Stimulated activated naive CD8-positive, alpha-beta T cell treated with anti-CD3 and anti-CD28 coated beads, Interleukin-15, amount 100 ng/mL, for 72 hours (primary cell): ENCODE measurements around the gene AADACL4.
"Not testable (repeated sequence)": the region's sequence is repeated elsewhere in the genome, so short reads cannot be mapped to it uniquely, and the experiment has no call there.

ENCODE experiments used
- ATAC-seq: fragments of 150-1000 bp; cut with Tn5 transposase; 2 replicates; pipeline ENCODE4 v1.10.0; 2021; ENCODE audit warnings: mild to moderate bottlenecking, moderate library complexity
- DNase-seq, 2 donors: peaks; one replicate each; pipeline ENCODE4 v3.0.0; 2021 to 2022
- H3K27ac Mint-ChIP-seq, 2 donors: one replicate each; pipeline ENCODE4 v1.8.0; 2022; ENCODE audit warnings: mild to moderate bottlenecking in 2 of 2, mixed read lengths in 2 of 2, moderate library complexity in 2 of 2
- H3K27me3 Mint-ChIP-seq: one replicate; pipeline ENCODE4 v1.8.0; 2022; ENCODE audit warnings: mixed read lengths
- H3K4me1 Mint-ChIP-seq: one replicate; pipeline ENCODE4 v1.8.0; 2022; ENCODE audit warnings: mild to moderate bottlenecking, mixed read lengths
- H3K4me3 Mint-ChIP-seq, 2 donors: one replicate each; pipeline ENCODE4 v1.8.0; 2022; ENCODE audit warnings: mild to moderate bottlenecking in 2 of 2, mixed read lengths in 2 of 2, moderate library complexity in 1 of 2
- H3K9me3 Mint-ChIP-seq, 2 donors: one replicate each; pipeline ENCODE4 v1.8.0; 2022; ENCODE audit warnings: mixed read lengths in 2 of 2

The AADACL4 gene

DNA sequence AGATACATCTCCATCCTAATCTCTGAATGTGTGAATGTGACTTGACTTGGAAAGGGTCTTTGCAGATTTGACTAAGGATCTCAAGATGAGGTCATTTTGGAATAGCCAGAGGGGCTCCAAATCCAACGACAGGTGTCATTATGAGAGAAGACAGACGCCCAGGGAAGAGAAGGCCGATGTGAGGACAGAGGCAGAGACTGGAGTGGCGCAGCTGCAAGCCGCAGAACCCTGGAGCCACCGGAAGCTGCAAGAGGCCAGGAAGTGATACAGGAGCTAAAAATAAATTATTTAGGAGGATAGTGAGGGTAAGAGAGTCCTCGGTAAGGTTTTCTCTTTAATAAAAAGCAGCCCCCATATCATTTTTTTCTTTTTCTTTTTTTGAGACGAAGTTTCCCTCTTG, 9.7 kb upstream of the AADACL4 start:
- Mint-ChIP-seq H3K4me3 (no peak overlapping the region), H3K4me1 (peaks cover 17% of the 10 kb centered on the region), H3K27me3 (peaks cover 26% of the 10 kb centered on the region), H3K27ac (no peak overlapping the region), H3K9me3 (peaks cover 0 to 5% of the 10 kb centered on the region in 2 donors)
- ATAC-seq (no peak), DNase-seq (no peak)

GRCh38 chr1:12634696-12635202, 9.1 kb upstream of the AADACL4 start:
- peaks cover 4 to 11% of the 10 kb centered on the region in 2 donors for H3K9me3 Mint-ChIP-seq
- DNase-seq (no peak), ATAC-seq (no peak)
- peaks cover 26% of the 10 kb centered on the region for H3K27me3 Mint-ChIP-seq
- no peak overlapping the region for H3K4me3 Mint-ChIP-seq
- peaks cover 17% of the 10 kb centered on the region for H3K4me1 Mint-ChIP-seq
- peak overlapping the region in 1 of 2 donors; percentile 77 for H3K27ac Mint-ChIP-seq

GRCh38 chr1:12636098-12636950, 7.6 kb upstream of the AADACL4 start:
- peaks cover 26% of the 10 kb centered on the region for H3K27me3 Mint-ChIP-seq
- H3K4me3 Mint-ChIP-seq, result no peak overlapping the region
- peaks cover 15 to 27% of the 10 kb centered on the region in 2 donors for H3K9me3 Mint-ChIP-seq
- ATAC-seq, result no peak
- peak overlapping the region in 1 of 2 donors; percentile 31 for H3K27ac Mint-ChIP-seq
- no peak for DNase-seq
- H3K4me1 Mint-ChIP-seq, result peaks cover 17% of the 10 kb centered on the region

- H3K9me3 Mint-ChIP-seq, result peaks cover 15 to 31% of the 10 kb centered on the region in 2 donors
- no peak overlapping the region for H3K4me3 Mint-ChIP-seq
- H3K27me3 Mint-ChIP-seq, result peaks cover 16% of the 10 kb centered on the region
- H3K27ac Mint-ChIP-seq, result no peak overlapping the region
- no peak for ATAC-seq
- DNase-seq, result no peak
- peaks cover 15% of the 10 kb centered on the region for H3K4me1 Mint-ChIP-seq
Measured at GRCh38 chr1:12637693-12638092, 6.2 kb upstream of the AADACL4 start.

GRCh38 chr1:12640237-12640957, 3.5 kb upstream of the AADACL4 start:
- peaks cover 15% of the 10 kb centered on the region for H3K27me3 Mint-ChIP-seq
- DNase-seq (no peak), ATAC-seq (no peak)
- H3K27ac Mint-ChIP-seq, result peak overlapping the region in 1 of 2 donors; percentile 6
- peaks cover 1% of the 10 kb centered on the region for H3K4me1 Mint-ChIP-seq
- H3K9me3 Mint-ChIP-seq, result peaks cover 15 to 31% of the 10 kb centered on the region in 2 donors
- no peak overlapping the region for H3K4me3 Mint-ChIP-seq

GRCh38 chr1:12640958-12641272, 3.0 kb upstream of the AADACL4 start:
- H3K9me3 Mint-ChIP-seq, result peaks cover 15 to 31% of the 10 kb centered on the region in 2 donors
- ATAC-seq (no peak), DNase-seq (no peak)
- H3K4me1 Mint-ChIP-seq, result no peaks in the 10 kb centered on the region
- no peak overlapping the region for H3K4me3 Mint-ChIP-seq
- peak overlapping the region in 1 of 2 donors; percentile 6 for H3K27ac Mint-ChIP-seq
- H3K27me3 Mint-ChIP-seq, result peaks cover 16% of the 10 kb centered on the region

DNA sequence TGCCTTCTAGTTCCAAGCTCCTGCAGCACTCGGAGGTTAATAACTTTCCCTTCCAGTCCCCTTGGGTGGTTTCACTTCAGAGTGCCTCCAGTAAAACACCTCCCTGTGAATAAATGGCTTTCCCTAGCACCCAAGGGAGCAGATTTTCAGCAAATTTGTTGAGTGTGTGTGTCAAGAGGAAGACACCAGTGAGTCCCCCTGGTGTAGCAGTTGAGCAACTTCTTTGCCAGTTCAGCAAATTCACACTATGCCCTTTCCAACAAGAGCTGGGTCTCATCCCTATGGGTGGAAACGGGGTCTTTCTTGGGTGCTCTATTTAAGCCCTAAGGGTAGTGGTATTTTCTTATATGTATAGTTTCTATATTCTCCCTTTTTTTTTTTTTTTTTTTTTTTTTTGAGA, 806 bp upstream of the AADACL4 start:
- Mint-ChIP-seq H3K4me3 (no peak overlapping the region), H3K4me1 (no peaks in the 10 kb centered on the region), H3K27me3 (peaks cover 30% of the 10 kb centered on the region), H3K27ac (no peak overlapping the region), H3K9me3 (peaks cover 15 to 31% of the 10 kb centered on the region in 2 donors)
- ATAC-seq (no peak), DNase-seq (no peak)

GRCh38 chr1:12644237-12644636, 352 bp downstream of the AADACL4 start:
- Mint-ChIP-seq H3K27me3 (peaks cover 41% of the 10 kb centered on the region), H3K9me3 (peaks cover 15 to 25% of the 10 kb centered on the region in 2 donors), H3K4me1 (peaks cover 5% of the 10 kb centered on the region), H3K4me3 (no peak overlapping the region), H3K27ac (no peak overlapping the region)
- no peak for ATAC-seq
- DNase-seq, result no peak

DNA sequence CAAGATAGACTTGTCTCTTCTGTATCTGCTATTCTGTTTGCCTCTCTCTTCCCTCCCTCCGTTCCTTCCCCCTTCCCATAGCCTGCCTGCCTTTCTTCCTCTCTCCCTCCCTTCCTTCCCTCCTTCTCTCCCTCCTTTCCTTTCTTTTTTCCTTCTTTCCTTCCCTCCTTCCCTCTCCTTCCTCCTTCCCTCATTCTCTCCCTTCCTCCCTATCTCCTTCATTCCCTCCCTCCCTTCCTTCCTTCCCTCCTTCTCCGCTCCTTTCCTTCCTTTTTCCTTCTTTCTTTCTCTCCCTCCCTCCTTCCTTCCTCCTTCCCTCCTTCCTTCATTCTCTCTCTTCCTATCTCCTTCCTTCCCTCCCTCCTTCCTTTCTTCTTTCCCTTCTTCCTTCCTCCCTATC, 944 bp downstream of the AADACL4 start:
- no peak for DNase-seq
- peaks cover 11 to 19% of the 10 kb centered on the region in 2 donors for H3K9me3 Mint-ChIP-seq
- H3K4me3 Mint-ChIP-seq, result no peak overlapping the region
- peaks cover 5% of the 10 kb centered on the region for H3K4me1 Mint-ChIP-seq
- ATAC-seq, result no peak
- peaks cover 47% of the 10 kb centered on the region for H3K27me3 Mint-ChIP-seq
- no peak overlapping the region for H3K27ac Mint-ChIP-seq

DNA sequence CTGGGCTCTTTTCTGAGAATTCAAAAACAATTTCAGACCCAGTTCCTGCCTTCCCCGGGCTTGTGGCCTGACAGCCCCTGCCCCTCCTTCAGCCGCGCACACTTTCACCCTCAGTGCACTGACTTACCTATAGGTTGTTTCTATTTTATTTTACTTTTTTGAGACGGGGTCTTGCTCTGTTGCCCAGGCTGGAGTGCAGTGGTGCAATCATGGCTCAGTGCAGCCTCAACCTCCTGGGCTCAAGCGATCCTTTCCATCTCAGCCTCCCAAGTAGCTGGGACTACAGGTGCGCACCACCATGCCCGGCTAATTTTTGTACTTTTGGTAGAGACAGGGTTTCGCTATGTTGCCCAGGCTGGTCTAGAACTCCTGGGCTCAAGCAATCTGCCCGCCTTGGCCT, 1.5 kb downstream of the AADACL4 start:
- H3K9me3 Mint-ChIP-seq, result peaks cover 7 to 13% of the 10 kb centered on the region in 2 donors
- not testable (repeated sequence) for ATAC-seq, H3K4me1 Mint-ChIP-seq, H3K4me3 Mint-ChIP-seq, DNase-seq
- H3K27ac Mint-ChIP-seq, result peak overlapping the region in 1 of 2 donors; percentile 47
- H3K27me3 Mint-ChIP-seq, result peaks cover 53% of the 10 kb centered on the region

GRCh38 chr1:12648741-12649140, 4.9 kb downstream of the AADACL4 start:
- Mint-ChIP-seq H3K27ac (peak overlapping the region in 1 of 2 donors; percentile 53), H3K4me1 (peaks cover 10% of the 10 kb centered on the region), H3K27me3 (peaks cover 75% of the 10 kb centered on the region), H3K4me3 (no peak overlapping the region), H3K9me3 (no peaks in the 10 kb centered on the region)
- DNase-seq, result no peak
- ATAC-seq, result no peak

- DNase-seq, result no peak
- Mint-ChIP-seq H3K27me3 (peaks cover 68% of the 10 kb centered on the region), H3K4me1 (peaks cover 10% of the 10 kb centered on the region), H3K9me3 (no peaks in the 10 kb centered on the region), H3K4me3 (no peak overlapping the region), H3K27ac (peak overlapping the region in 1 of 2 donors; percentile 20)
- ATAC-seq, result no peak
Measured at GRCh38 chr1:12649971-12650421, 6.1 kb downstream of the AADACL4 start.

- Mint-ChIP-seq H3K4me1 (peaks cover 25% of the 10 kb centered on the region), H3K4me3 (no peak overlapping the region), H3K9me3 (no peaks in the 10 kb centered on the region), H3K27ac (no peak overlapping the region), H3K27me3 (peaks cover 55% of the 10 kb centered on the region)
- ATAC-seq (no peak), DNase-seq (no peak)
Measured at GRCh38 chr1:12654004-12654567, 10.2 kb downstream of the AADACL4 start.

GRCh38 chr1:12654657-12655056, 10.8 kb downstream of the AADACL4 start:
- peaks cover 49% of the 10 kb centered on the region for H3K27me3 Mint-ChIP-seq
- H3K27ac Mint-ChIP-seq, result no peak overlapping the region
- H3K4me3 Mint-ChIP-seq, result no peak overlapping the region
- peaks cover 25% of the 10 kb centered on the region for H3K4me1 Mint-ChIP-seq
- DNase-seq (no peak), ATAC-seq (no peak)
- H3K9me3 Mint-ChIP-seq, result no peaks in the 10 kb centered on the region

DNA sequence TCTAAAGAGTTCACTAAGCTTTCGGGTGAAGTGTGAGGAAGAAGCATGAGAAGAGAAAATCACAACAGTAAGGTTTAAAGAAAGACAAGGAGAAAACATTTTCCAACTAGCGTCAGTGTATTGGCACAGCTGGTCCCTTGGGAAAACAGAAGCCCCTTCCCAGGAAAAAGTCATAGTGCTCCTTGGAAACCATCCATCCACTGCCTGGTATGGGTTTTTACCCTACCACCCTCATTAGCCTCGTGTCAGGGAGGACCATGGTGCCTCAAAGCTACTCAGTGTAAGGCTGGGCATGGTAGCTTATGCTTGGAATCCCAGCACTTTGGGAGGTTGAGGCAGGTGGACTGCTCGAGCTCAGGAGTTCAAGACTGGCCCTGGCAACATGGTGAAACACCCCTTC, 12.7 kb downstream of the AADACL4 start:
- ATAC-seq, result no peak
- H3K4me1 Mint-ChIP-seq, result peaks cover 25% of the 10 kb centered on the region
- DNase-seq, result no peak
- no peak overlapping the region for H3K4me3 Mint-ChIP-seq
- no peaks in the 10 kb centered on the region for H3K9me3 Mint-ChIP-seq
- H3K27me3 Mint-ChIP-seq, result peaks cover 35% of the 10 kb centered on the region
- H3K27ac Mint-ChIP-seq, result no peak overlapping the region
